Endothelial cell of umbilical vein (primary cell): Measurements from ENCODE around the gene SMPX. TPM values are rescaled to one million over a fixed set of nuclear protein-coding genes. Genes with fewer than 3 reads are reported as not detected.

Experiments used
- BruUV-seq: library from RNA; stranded (reverse); fragments of 400-500 nt; replicated peaks from 2 replicates; lab custom pipeline; 2021; lab: Mats Ljungman, UMichigan
- CTCF ChIA-PET: fragments of 300-600, 350-600 bp; sonication (Branson Sonifier 250); formaldehyde crosslinking; loops from one replicate; lab custom pipeline; 2021; ENCODE audit warnings: antibody characterized with exemption, inconsistent platforms; lab: Charles Lee
- POLR2A ChIA-PET: fragments of 300-600, 350-600 bp; sonication (Branson Sonifier 250); formaldehyde crosslinking; loops from one replicate; lab custom pipeline; 2021; ENCODE audit warnings: antibody characterized with exemption, inconsistent platforms; lab: Charles Lee
- DNase-seq: peaks from one replicate; pipeline ENCODE4 v3.0.0-alpha.2; 2011; ENCODE audit warnings: low read depth, low spot score
- FAIRE-seq: peaks from 2 replicates; lab custom pipeline; 2011; peaks lifted over from hg19 to GRCh38; lab: Jason Lieb, UNC
- H2AFZ ChIP-seq: 2 replicates; pipeline ENCODE4 v1.6.0; 2012; ENCODE audit warnings: low read depth, low read length, control low read depth, inconsistent platforms
- H3K27ac ChIP-seq: 2 replicates; pipeline ENCODE4 v1.5.1; 2011; ENCODE audit warnings: low read depth, mild to moderate bottlenecking, control low read depth, low read length, moderate library complexity; ENCODE audit not compliant: insufficient read depth
- H3K27me3 ChIP-seq, 2 experiments: 2 replicates each; pipeline versions ENCODE4 v1.6.0 to v1.6.1; 2011; ENCODE audit warnings: low read length in 2 of 2, mixed read lengths in 1 of 2; ENCODE audit not compliant: control insufficient read depth in 2 of 2, insufficient read depth in 2 of 2
- H3K36me3 ChIP-seq, 2 experiments: 2 replicates in 1 of 2; 3 replicates in 1 of 2; pipeline ENCODE4 v1.5.1; 2011; ENCODE audit warnings: low read length in 2 of 2, mild to moderate bottlenecking in 1 of 2, moderate library complexity in 1 of 2; ENCODE audit not compliant: control insufficient read depth in 2 of 2, insufficient read depth in 2 of 2; ENCODE audit errors: extremely low read depth in 1 of 2
- H3K4me1 ChIP-seq: 3 replicates; pipeline ENCODE4 v1.5.1; 2011; ENCODE audit warnings: mild to moderate bottlenecking, low read length; ENCODE audit not compliant: control insufficient read depth, insufficient read depth; ENCODE audit errors: extremely low read depth
- H3K4me2 ChIP-seq: 2 replicates; pipeline ENCODE4 v1.6.1; 2011; ENCODE audit warnings: low read length, control low read depth, mixed read lengths; ENCODE audit not compliant: insufficient read depth
- H3K4me3 ChIP-seq, 3 experiments: fragments of 200-600 bp in 1 of 3; sonication (generic), shearing (Covaris generic) in 1 of 3; replicated peaks in 1 of 3; 2 replicates each; pipeline ENCODE4 v1.5.1; 2011 to 2016; ENCODE audit warnings: control low read depth in 3 of 3, low read length in 3 of 3, mild to moderate bottlenecking in 2 of 3, inconsistent platforms in 1 of 3, low read depth in 1 of 3, moderate library complexity in 1 of 3; ENCODE audit not compliant: insufficient read depth in 1 of 3
- H3K79me2 ChIP-seq: 2 replicates; pipeline ENCODE4 v1.6.0; 2012; ENCODE audit warnings: low read length, inconsistent platforms; ENCODE audit not compliant: control insufficient read depth, insufficient read depth
- H3K9ac ChIP-seq: replicated peaks from 2 replicates; pipeline ENCODE3; 2011; ENCODE audit warnings: low read length, control low read depth; ENCODE audit not compliant: insufficient read depth; ENCODE audit errors: extremely low read depth
- H3K9me1 ChIP-seq: replicated peaks from 3 replicates; pipeline ENCODE4 v1.6.0; 2011; ENCODE audit warnings: mild to moderate bottlenecking, low read length; ENCODE audit not compliant: control insufficient read depth, insufficient read depth; ENCODE audit errors: extremely low read depth
- H3K9me3 ChIP-seq: replicated peaks from 2 replicates; pipeline ENCODE4 v1.5.1; 2012; ENCODE audit warnings: low read length, inconsistent platforms; ENCODE audit not compliant: control insufficient read depth, insufficient read depth
- H4K20me1 ChIP-seq: replicated peaks from 2 replicates; pipeline ENCODE3; 2011; ENCODE audit warnings: mild to moderate bottlenecking, low read length; ENCODE audit not compliant: control insufficient read depth, insufficient read depth; ENCODE audit errors: extremely low read depth
- CTCF ChIP-seq, 2 donors: IDR thresholded peaks; 1 replicate in 1 of 2; 2 replicates in 1 of 2; pipeline ENCODE4 v1.5.1; 2011; ENCODE audit warnings: low read length in 2 of 2, mild to moderate bottlenecking in 2 of 2, moderate library complexity in 2 of 2, control low read depth in 1 of 2, inconsistent platforms in 1 of 2, low read depth in 1 of 2; ENCODE audit not compliant: insufficient read depth in 1 of 2; ENCODE audit errors: extremely low read depth in 1 of 2
- EZH2 ChIP-seq: IDR thresholded peaks from 2 replicates; pipeline ENCODE4 v1.6.1; 2012; ENCODE audit warnings: borderline replicate concordance, low read depth, mild to moderate bottlenecking, moderate library complexity, low read length, inconsistent platforms; ENCODE audit not compliant: severe bottlenecking
- FOS ChIP-seq: IDR thresholded peaks from 2 replicates; pipeline ENCODE4 v1.6.1; 2011; ENCODE audit warnings: mild to moderate bottlenecking, low read length, moderate library complexity, borderline replicate concordance; ENCODE audit not compliant: insufficient read depth
- GATA2 ChIP-seq: IDR thresholded peaks from 2 replicates; pipeline ENCODE4 v1.7.0; 2011; ENCODE audit warnings: low read depth, mild to moderate bottlenecking, moderate library complexity, mixed read lengths, low read length; ENCODE audit not compliant: insufficient read length, insufficient read depth
- JUN ChIP-seq: IDR thresholded peaks from 2 replicates; pipeline ENCODE4 v1.6.1; 2011; ENCODE audit warnings: borderline replicate concordance, low read depth; ENCODE audit not compliant: insufficient read length, insufficient read depth
- MAX ChIP-seq: IDR thresholded peaks from 2 replicates; pipeline ENCODE4 v1.6.1; 2011; ENCODE audit not compliant: insufficient read depth, insufficient read length
- MYC ChIP-seq: IDR thresholded peaks from one replicate; pipeline ENCODE4 v1.6.1; 2011; ENCODE audit warnings: mild to moderate bottlenecking, low read depth, low read length
- POLR2A ChIP-seq: IDR thresholded peaks from 2 replicates; pipeline ENCODE4 v1.6.1; 2012; ENCODE audit warnings: low read depth, mild to moderate bottlenecking, control low read depth, low read length
- POLR2AphosphoS5 ChIP-seq: IDR thresholded peaks from 2 replicates; pipeline ENCODE4 v1.6.1; 2012; ENCODE audit warnings: low read depth, mild to moderate bottlenecking, control low read depth, low read length, moderate library complexity; ENCODE audit not compliant: insufficient read depth
- dilution Hi-C: fragments of 300-500 bp; cut with MboI; formaldehyde crosslinking; loops from one replicate; pipeline ENCODE4 v1.15.0; 2019; ENCODE audit warnings: low sequenced_read_pairs; ENCODE audit not compliant: extremely low pct_ligation_motif_present
- intact Hi-C: fragments of 100-400 bp; cut with micrococcal nuclease; formaldehyde crosslinking; loops from one replicate; pipeline ENCODE4 v1.10.0; 2022
- polyA plus RNA-seq, 4 experiments: library from polyadenylated mRNA; depleted of rRNA in 3 of 4; stranded (reverse) in 3 of 4; unstranded in 1 of 4; fragments of >200 nt; gene quantifications; 2 replicates each; pipeline versions ENCODE4 v1.2.1 to v1.2.3, GENCODE V29; 2011 to 2012; ENCODE audit warnings: missing spikeins in 1 of 4
- total RNA-seq: library from RNA; stranded (reverse); gene quantifications from 2 replicates; pipeline ENCODE4 v1.2.3, GENCODE V29; 2021

SMPX gene
- total and polyA plus RNA-seq, 2 donors (not counting 3 experiments of a cell fraction or from before 2014, with no cell fraction given) = not detected

- H3K36me3 ChIP-seq = no peaks in the 10 kb centered on the region
- intact Hi-C loops (no loop called here), dilution Hi-C loops (no loop called here)
- no peak overlapping the region for H3K9ac ChIP-seq
- no peaks in the 10 kb centered on the region for H3K27me3 ChIP-seq
- no peaks in the 10 kb centered on the region for H3K9me3 ChIP-seq
- H3K4me3 ChIP-seq = no peak overlapping the region
- no peak overlapping the region for H2AFZ ChIP-seq
- H3K9me1 ChIP-seq = no peaks in the 10 kb centered on the region
- FAIRE-seq (no peak), DNase-seq (no peak)
- H3K4me1 ChIP-seq = no peaks in the 10 kb centered on the region
- CTCF ChIA-PET = interaction anchor here (1.3 kb wide), 1 partner anchor 240 kb away, joined by 3 read pairs; no protein-coding TSS in a partner anchor
- no peak overlapping the region for H3K4me2 ChIP-seq
- H3K79me2 ChIP-seq = no peaks in the 10 kb centered on the region
- no peaks in the 10 kb centered on the region for H4K20me1 ChIP-seq
- TF ChIP-seq CTCF (IDR thresholded peaks at IDR 0.05; ENCODE audit: extremely low read depth in 1 of 2, insufficient read depth in 1 of 2, low read depth in 1 of 2, low read length in 2 of 2) (no peak), FOS (no peak), POLR2AphosphoS5 (no peak), MYC (no peak), POLR2A (no peak), GATA2 (no peak), MAX (no peak), JUN (no peak), EZH2 (no peak)
- POLR2A ChIA-PET = no interaction called here
- H3K27ac ChIP-seq = no peak overlapping the region
- no TSS peak for BruUV-seq
Measured at GRCh38 chrX:21735768-21736127, 22.2 kb downstream of the SMPX start.
